Erythroblast (primary cell): ENCODE data around the gene DDX23.

Experiments
- GATA1 ChIP-seq: IDR thresholded peaks from 2 replicates; pipeline ENCODE4 v1.6.1; 2011; ENCODE audit warnings: low read depth, mild to moderate bottlenecking, control low read depth, low read length, moderate library complexity
- POLR2A ChIP-seq: IDR thresholded peaks from 2 replicates; pipeline ENCODE4 v1.6.1; 2011; ENCODE audit warnings: mild to moderate bottlenecking, low read length

DNA sequence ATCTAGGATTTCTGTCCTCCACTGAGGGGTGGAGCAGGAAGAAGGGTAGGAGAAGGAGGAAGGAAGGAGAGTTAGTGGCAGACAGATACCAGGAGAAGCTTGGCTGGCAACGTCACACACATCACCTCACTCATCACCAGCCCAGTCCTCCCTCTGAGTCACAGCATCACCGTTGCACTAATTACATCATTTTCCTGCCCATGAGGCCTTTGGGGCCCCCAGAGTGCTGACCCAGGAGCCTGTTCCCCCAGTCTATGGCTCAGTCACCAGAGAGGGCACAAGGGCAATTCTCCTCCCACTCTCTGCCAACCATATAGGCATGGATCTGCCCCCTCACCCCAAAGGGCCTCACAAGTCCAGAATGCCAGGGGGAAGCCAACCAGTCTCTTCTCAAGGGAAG lies 9.1 kb upstream of the DDX23 start:
- no peak for TF ChIP-seq POLR2A
- TF ChIP-seq GATA1, result no peak
